Erythroblast (primary cell): ENCODE data around the gene TSPEAR.

ENCODE experiments used
- GATA1 ChIP-seq: IDR thresholded peaks from 2 replicates; pipeline ENCODE4 v1.6.1; 2011; ENCODE audit warnings: low read depth, mild to moderate bottlenecking, control low read depth, low read length, moderate library complexity
- POLR2A ChIP-seq: IDR thresholded peaks from 2 replicates; pipeline ENCODE4 v1.6.1; 2011; ENCODE audit warnings: mild to moderate bottlenecking, low read length

GRCh38 chr21:44650973-44651675 is 60.2 kb downstream of the TSPEAR start:
- TF ChIP-seq POLR2A = no peak
- no peak for TF ChIP-seq GATA1
